Measurements from ENCODE around the gene SIT1. TPM values are rescaled to one million over a fixed set of nuclear protein-coding genes. Genes with fewer than 3 reads are reported as not detected.

SIT1 gene
- total RNA-seq, 4 donors from 2014 or later: 0.63 to 3.8 (median 0.95) TPM

DNA sequence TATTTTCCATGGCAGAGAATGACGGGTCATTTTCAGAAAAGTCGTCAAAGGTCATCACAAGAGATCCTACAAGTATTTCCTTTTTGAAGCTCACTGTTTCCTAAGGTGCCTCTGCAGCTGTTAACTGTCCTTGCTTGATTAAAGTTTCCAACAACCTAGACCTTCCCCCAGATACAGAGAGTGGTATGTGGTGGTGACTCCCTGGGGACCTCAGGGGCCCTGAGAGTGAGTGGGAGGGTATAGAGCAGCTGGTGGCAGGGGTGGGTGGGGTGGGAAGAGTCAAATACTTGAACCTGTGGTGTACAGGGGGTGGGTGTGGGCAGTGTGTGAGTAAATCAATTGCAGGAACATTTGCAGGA, 31.0 kb downstream of the SIT1 start:
- TF ChIP-seq, protein P1, sequence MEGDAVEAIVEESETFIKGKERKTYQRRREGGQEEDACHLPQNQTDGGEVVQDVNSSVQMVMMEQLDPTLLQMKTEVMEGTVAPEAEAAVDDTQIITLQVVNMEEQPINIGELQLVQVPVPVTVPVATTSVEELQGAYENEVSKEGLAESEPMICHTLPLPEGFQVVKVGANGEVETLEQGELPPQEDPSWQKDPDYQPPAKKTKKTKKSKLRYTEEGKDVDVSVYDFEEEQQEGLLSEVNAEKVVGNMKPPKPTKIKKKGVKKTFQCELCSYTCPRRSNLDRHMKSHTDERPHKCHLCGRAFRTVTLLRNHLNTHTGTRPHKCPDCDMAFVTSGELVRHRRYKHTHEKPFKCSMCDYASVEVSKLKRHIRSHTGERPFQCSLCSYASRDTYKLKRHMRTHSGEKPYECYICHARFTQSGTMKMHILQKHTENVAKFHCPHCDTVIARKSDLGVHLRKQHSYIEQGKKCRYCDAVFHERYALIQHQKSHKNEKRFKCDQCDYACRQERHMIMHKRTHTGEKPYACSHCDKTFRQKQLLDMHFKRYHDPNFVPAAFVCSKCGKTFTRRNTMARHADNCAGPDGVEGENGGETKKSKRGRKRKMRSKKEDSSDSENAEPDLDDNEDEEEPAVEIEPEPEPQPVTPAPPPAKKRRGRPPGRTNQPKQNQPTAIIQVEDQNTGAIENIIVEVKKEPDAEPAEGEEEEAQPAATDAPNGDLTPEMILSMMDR (IDR thresholded peaks at IDR 0.05): no peak
- TF ChIP-seq POLR2A (IDR thresholded peaks at IDR 0.05): no peak
- DNase-seq: no peak
- 69 to 85% methylated on average over 2 of the region's 2 CpGs for WGBS, 2 donors
- intact Hi-C loops (cut with DNase I): no loop called here
- Histone ChIP-seq H3K4me3 (replicated peaks in 1 of 3) (no peak overlapping the region), H3K27ac (no peak overlapping the region), H3K4me1 (peaks cover 21 to 26% of the 10 kb centered on the region in 2 donors), H3K9me3 (no peaks in the 10 kb centered on the region), H3K36me3 (no peaks in the 10 kb centered on the region), H3K27me3 (no peaks in the 10 kb centered on the region)

DNA sequence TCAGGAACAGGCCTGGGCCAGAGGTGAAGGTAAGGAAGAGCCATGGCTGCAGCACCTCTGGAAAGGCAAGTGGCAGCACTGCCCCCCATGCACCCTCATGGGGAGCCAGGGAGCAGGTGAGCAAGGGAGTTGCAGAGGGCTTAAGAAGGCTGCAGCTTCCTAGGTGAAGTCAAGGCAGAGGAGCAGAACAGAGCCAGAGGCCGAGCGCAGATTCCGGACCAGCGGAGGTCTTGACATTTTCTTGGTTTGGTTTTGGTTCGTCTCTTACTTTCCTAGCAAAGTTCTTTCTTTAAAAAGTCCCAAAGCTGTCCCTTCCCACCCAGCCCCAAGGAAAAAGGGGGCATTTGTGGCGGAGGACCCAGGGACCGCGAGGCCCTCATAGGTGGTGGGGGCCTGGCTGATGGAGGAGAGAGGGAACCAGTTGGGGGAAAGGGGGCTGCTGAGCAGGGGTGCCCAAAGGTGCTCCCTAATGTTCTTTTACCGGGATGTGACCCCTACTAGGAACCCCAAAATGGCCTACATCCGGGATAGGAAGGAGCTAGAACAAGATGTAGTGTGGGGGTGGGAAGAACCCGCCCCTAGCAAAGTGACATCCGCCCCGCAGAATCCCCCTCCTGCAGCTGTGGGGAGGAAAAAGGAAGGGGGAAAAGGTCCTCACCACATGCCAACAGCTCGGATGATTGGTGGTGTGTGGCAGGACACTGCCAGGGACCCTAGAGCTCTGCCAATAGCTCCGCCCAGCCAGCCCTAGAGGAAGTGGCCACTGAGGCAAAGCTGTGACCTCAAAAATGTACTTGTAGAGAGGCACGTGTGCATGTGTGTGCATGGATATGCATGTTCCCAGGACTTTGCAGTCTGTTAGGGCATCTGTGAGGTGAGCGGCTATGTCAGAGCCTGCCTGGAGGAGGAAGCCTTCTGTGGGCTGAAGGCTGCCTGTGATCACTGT, 31.6 kb downstream of the SIT1 start:
- intact Hi-C loops (cut with DNase I): no loop called here
- DNase-seq: peak in 1 of 2 donors; percentile 10
- Histone ChIP-seq H3K36me3 (no peaks in the 10 kb centered on the region), H3K9me3 (no peaks in the 10 kb centered on the region), H3K4me1 (peaks cover 21 to 26% of the 10 kb centered on the region in 2 donors), H3K4me3 (replicated peaks in 1 of 3) (no peak overlapping the region), H3K27ac (no peak overlapping the region), H3K27me3 (no peaks in the 10 kb centered on the region)
- WGBS, 2 donors: 86 to 88% methylated on average over 17 of the region's 17 CpGs
- TF ChIP-seq POLR2A (IDR thresholded peaks at IDR 0.05): no peak
- TF ChIP-seq, protein P1 (IDR thresholded peaks at IDR 0.05): no peak

DNA sequence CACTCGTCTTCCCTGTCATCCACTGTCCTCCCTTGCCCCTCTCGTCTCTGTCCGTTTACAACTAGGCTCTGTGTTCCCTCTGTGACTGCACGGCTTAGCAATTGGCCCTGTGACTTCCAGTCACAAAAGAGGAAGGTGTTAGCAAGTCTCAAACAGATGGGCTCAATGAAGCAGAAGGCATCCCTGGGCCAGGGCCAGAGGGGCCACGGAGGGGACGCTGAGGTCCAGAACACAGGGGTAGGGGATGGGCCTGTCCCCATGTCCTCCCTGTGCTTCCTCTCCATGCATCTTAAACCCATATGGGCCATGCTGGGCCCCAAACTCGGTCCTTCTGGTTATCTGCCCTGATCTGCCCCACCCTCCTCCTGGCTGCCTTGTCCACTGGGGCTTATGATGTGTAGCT, 32.4 kb downstream of the SIT1 start, which contains the start of gene CD72:
Gene CD72 (minus strand): TSS at position 89 of the 403 bp plus-strand sequence. CDS start 110 bp downstream, outside the sequence.
- intact Hi-C loops (cut with DNase I): no loop called here

DNA sequence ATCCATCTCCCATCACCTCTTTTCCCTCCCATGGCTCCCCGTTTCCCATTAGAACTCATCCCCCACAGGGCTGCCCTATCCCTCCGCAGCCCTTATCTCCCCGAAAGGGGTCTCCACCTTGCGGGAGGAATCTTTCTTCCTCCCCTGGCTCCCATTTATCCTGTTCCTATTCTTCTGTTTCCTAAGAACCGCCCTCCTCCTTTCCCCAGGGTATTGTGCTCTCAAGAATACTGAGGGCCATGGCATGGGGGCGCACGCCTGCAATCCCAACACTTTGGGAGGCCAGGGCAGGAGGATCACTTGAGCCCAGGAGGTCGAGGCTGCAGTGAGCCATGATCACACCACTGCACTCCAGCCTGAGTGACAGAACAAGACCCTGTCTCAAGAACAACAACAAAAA, 33.2 kb downstream of the SIT1 start:
- TF ChIP-seq, protein P1 (IDR thresholded peaks at IDR 0.05): no peak
- no peak for TF ChIP-seq POLR2A (IDR thresholded peaks at IDR 0.05)
- Histone ChIP-seq H3K36me3 (no peaks in the 10 kb centered on the region), H3K4me1 (peaks cover 9 to 15% of the 10 kb centered on the region in 2 donors), H3K9me3 (no peaks in the 10 kb centered on the region), H3K4me3 (replicated peaks in 1 of 3) (no peak overlapping the region), H3K27me3 (no peaks in the 10 kb centered on the region), H3K27ac (no peak overlapping the region)
- no peak for DNase-seq
- 66 to 68% methylated on average over 8 of the region's 8 CpGs for WGBS, 2 donors
- intact Hi-C loops (cut with DNase I): no loop called here

More for the DNA sequence above, 32.4 kb downstream of the SIT1 start, which contains the start of gene CD72:
- H3K36me3 ChIP-seq: no peaks in the 10 kb centered on the region
- peak within 1 kb of the TSS in 1 of 3 donors; percentile 29 for H3K4me3 ChIP-seq (replicated peaks in 1 of 3)
- H3K27ac ChIP-seq: no peak within 1 kb of the TSS
- no peaks in the 10 kb centered on the region for H3K27me3 ChIP-seq
- no peak for DNase-seq
- WGBS, 2 donors: 88 to 91% methylated on average over 5 to 7 of the region's 7 CpGs
- no peak for TF ChIP-seq POLR2A (IDR thresholded peaks at IDR 0.05)
- TF ChIP-seq, protein P1 (IDR thresholded peaks at IDR 0.05): no peak
- H3K9me3 ChIP-seq: no peaks in the 10 kb centered on the region
- peaks cover 15 to 20% of the 10 kb centered on the region in 2 donors for H3K4me1 ChIP-seq
